ENCODE results near the gene RERE. TPM values are rescaled to one million over a fixed set of nuclear protein-coding genes. Genes with fewer than 3 reads are reported as not detected.
A peak's percentile ranks its signal among the peaks of the same experiment; 100 is the strongest.

Gene RERE
- polyA plus RNA-seq, 1 of the 3 experiments (the other 2 are of a cell fraction), result 8.1 TPM

GRCh38 chr1:8586438-8586837, 231.0 kb downstream of the RERE start:
- no peak for DNase-seq
- POLR2A ChIA-PET, result no interaction called here
- H3K9ac ChIP-seq, result no peak overlapping the region

GRCh38 chr1:8584316-8584715, 233.1 kb downstream of the RERE start:
- no peak overlapping the region for H3K4me3 ChIP-seq (ENCODE audit: low read depth in 2 of 2, low read length in 1 of 2)
- H3K9ac ChIP-seq, result no peak overlapping the region
- peaks cover 26% of the 10 kb centered on the region; the same call in 1 of the 2 replicates for H3K79me2 ChIP-seq (ENCODE audit: insufficient read depth)
- H3F3A ChIP-seq (replicated peaks; ENCODE audit: insufficient read depth), result peaks cover 4% of the 10 kb centered on the region
- WGBS (ENCODE audit: low lambda C conversion rate), result 85% methylated on average over 3 of the region's 3 CpGs
- no peak for DNase-seq
- H3K36me3 ChIP-seq (replicated peaks in 1 of 2; ENCODE audit: control insufficient read depth in 1 of 2, insufficient read depth in 2 of 2, low read length in 1 of 2), result peaks cover 0 to under 1% of the 10 kb centered on the region in 2 experiments
- H4K20me1 ChIP-seq (ENCODE audit: insufficient read depth), result 0 out of 2 replicates have a peak, but pooled peaks cover 3% of the 10 kb centered on the region
- H3K27ac ChIP-seq (ENCODE audit: low read depth in 2 of 2, low read length in 1 of 2), result no peak overlapping the region
- ChIA-PET CTCF (interaction anchor here (0.7 to 6.4 kb wide), 8 partner anchors 10 to 1130 kb away, joined by 3 to 44 read pairs (median 4); no protein-coding TSS in a partner anchor), POLR2A (no interaction called here)
- H3K4me2 ChIP-seq, result no peak overlapping the region
- H2AFZ ChIP-seq (ENCODE audit: low read depth), result no peak overlapping the region
- no peaks in the 10 kb centered on the region for H3K9me2 ChIP-seq
- no peaks in the 10 kb centered on the region for H3K9me3 ChIP-seq
- no peaks in the 10 kb centered on the region for H3K27me3 ChIP-seq (ENCODE audit: insufficient read depth)
- peaks cover 13 to 31% of the 10 kb centered on the region in 2 experiments; a peak in 3 of 4 replicates for H3K4me1 ChIP-seq (ENCODE audit: control insufficient read depth in 1 of 2, insufficient read depth in 2 of 2, low read depth in 1 of 2, low read length in 1 of 2)
- no peak for TF ChIP-seq POLR2AphosphoS5 (IDR thresholded peaks at IDR 0.05; ENCODE audit: low read depth, low read length)
- no peak for TF ChIP-seq RXRA (IDR thresholded peaks at IDR 0.05; ENCODE audit: borderline replicate concordance, low read depth)
- no peak for TF ChIP-seq RAD21 (IDR thresholded peaks at IDR 0.05; ENCODE audit: low read length)
- TF ChIP-seq NFIC (IDR thresholded peaks at IDR 0.05; ENCODE audit: borderline replicate concordance), result no peak
- TF ChIP-seq YY1 (IDR thresholded peaks at IDR 0.05; ENCODE audit: low read depth), result no peak
- no peak for TF ChIP-seq CHD2 (IDR thresholded peaks at IDR 0.05; ENCODE audit: low read length, partially characterized antibody)
- no peak for TF ChIP-seq CTCF (IDR thresholded peaks at IDR 0.05)
- no peak for TF ChIP-seq FOSL2 (IDR thresholded peaks at IDR 0.05; ENCODE audit: borderline replicate concordance, low read depth)
- no peak for TF ChIP-seq ELF1 (IDR thresholded peaks at IDR 0.05)
- no peak for TF ChIP-seq IRF3 (IDR thresholded peaks at IDR 0.05; ENCODE audit: low read depth, low read length)
- TF ChIP-seq PBX3 (IDR thresholded peaks at IDR 0.05), result no peak

More at GRCh38 chr1:8586438-8586837, 231.0 kb downstream of the RERE start:
- Histone ChIP-seq H3K4me2 (no peak overlapping the region), H2AFZ (ENCODE audit: low read depth) (no peak overlapping the region), H3K36me3 (replicated peaks in 1 of 2; ENCODE audit: control insufficient read depth in 1 of 2, insufficient read depth in 2 of 2, low read length in 1 of 2) (no peaks in the 10 kb centered on the region), H3K9me3 (no peaks in the 10 kb centered on the region), H4K20me1 (ENCODE audit: insufficient read depth) (0 out of 2 replicates have a peak, but pooled peaks cover 3% of the 10 kb centered on the region), H3K27me3 (ENCODE audit: insufficient read depth) (no peaks in the 10 kb centered on the region), H3K4me1 (ENCODE audit: control insufficient read depth in 1 of 2, insufficient read depth in 2 of 2, low read depth in 1 of 2, low read length in 1 of 2) (peaks cover 6 to 26% of the 10 kb centered on the region in 2 experiments; a peak in 3 of 4 replicates), H3K27ac (ENCODE audit: low read depth in 2 of 2, low read length in 1 of 2) (peak overlapping the region in 1 of 2 experiments; percentile 56; a peak in 2 of 4 replicates), H3F3A (replicated peaks; ENCODE audit: insufficient read depth) (peaks cover 4% of the 10 kb centered on the region), H3K4me3 (ENCODE audit: low read depth in 2 of 2, low read length in 1 of 2) (no peak overlapping the region), H3K79me2 (ENCODE audit: insufficient read depth) (peaks cover 29% of the 10 kb centered on the region; the same call in 1 of the 2 replicates), H3K9me2 (no peaks in the 10 kb centered on the region)
- TF ChIP-seq TCF12 (IDR thresholded peaks at IDR 0.05), result peak; percentile 64
- TF ChIP-seq FOXM1 (IDR thresholded peaks at IDR 0.05; ENCODE audit: low read depth), result no peak
- TF ChIP-seq YY1 (IDR thresholded peaks at IDR 0.05; ENCODE audit: low read depth), result no peak
- no peak for TF ChIP-seq POLR2AphosphoS5 (IDR thresholded peaks at IDR 0.05; ENCODE audit: low read depth, low read length)
- no peak for TF ChIP-seq GATA2 (CRISPR knock-in tag; IDR thresholded peaks at IDR 0.05)
- TF ChIP-seq FOSL2 (IDR thresholded peaks at IDR 0.05; ENCODE audit: borderline replicate concordance, low read depth), result no peak
- TF ChIP-seq PBX3 (IDR thresholded peaks at IDR 0.05), result no peak
- no peak for TF ChIP-seq SIN3A (IDR thresholded peaks at IDR 0.05; ENCODE audit: borderline replicate concordance, low read depth, low read length)
- no peak for TF ChIP-seq CTCF (IDR thresholded peaks at IDR 0.05)
- 89% methylated on average over 1 of the region's 1 CpG for WGBS (ENCODE audit: low lambda C conversion rate)
- CTCF ChIA-PET, result interaction anchor here (0.7 to 6.4 kb wide), 4 partner anchors 9 to 35 kb away, joined by 3 to 44 read pairs (median 4); no protein-coding TSS in a partner anchor

Measured in SK-N-SH (cell line).